GM12878 (cell line): ENCODE data around the gene ZFP62. TPM values are rescaled to one million over a fixed set of nuclear protein-coding genes. Genes with fewer than 3 reads are reported as not detected.

ENCODE experiments used
- ATAC-seq: fragments of 200-7000 bp; cut with Tn5 transposase; 3 replicates; pipeline ENCODE4 v1.9.1; 2020; ENCODE audit warnings: mild to moderate bottlenecking, moderate library complexity
- BruUV-seq: library from RNA; stranded (reverse); fragments of 400-500 nt; replicated peaks from 2 replicates; lab custom pipeline; 2021; lab: Mats Ljungman, UMichigan
- CTCF ChIA-PET: fragments of 300-600 bp; sonication (Branson Sonifier 250); formaldehyde crosslinking; extraction: SDS; loops from one replicate; lab custom pipeline; 2021; ENCODE audit warnings: inconsistent platforms; lab: Yijun Ruan, JAX
- POLR2A ChIA-PET: fragments of 350-600 bp; formaldehyde crosslinking; extraction: SDS; loops from one replicate; lab custom pipeline; 2021; ENCODE audit warnings: inconsistent platforms; lab: Charles Lee
- RAD21 ChIA-PET: fragments of 300-600 bp; sonication (Branson Sonifier 250); formaldehyde crosslinking; loops from one replicate; lab custom pipeline; 2023; ENCODE audit warnings: antibody characterized with exemption; ENCODE audit not compliant: unreplicated experiment; lab: Charles Lee
- SMC1A ChIA-PET: fragments of 300-600 bp; sonication (Branson Sonifier 250); formaldehyde crosslinking; loops from one replicate; lab custom pipeline; 2023; ENCODE audit not compliant: unreplicated experiment, uncharacterized antibody; lab: Charles Lee
- DNase-seq: peaks from one replicate; pipeline ENCODE4 v3.0.0-alpha.2; 2011; ENCODE audit warnings: low read depth, low spot score
- FAIRE-seq: peaks from 3 replicates; lab custom pipeline; 2011; peaks lifted over from hg19 to GRCh38; lab: Jason Lieb, UNC
- H2AFZ ChIP-seq: 2 replicates; pipeline ENCODE4 v1.6.0; 2011; ENCODE audit warnings: low read depth, low read length, control low read depth; ENCODE audit not compliant: control insufficient read depth
- H3K27ac ChIP-seq: 2 replicates; pipeline ENCODE4 v1.5.1; 2011; ENCODE audit warnings: control low read depth; ENCODE audit not compliant: control insufficient read depth, insufficient read depth
- H3K27me3 ChIP-seq, 2 experiments: replicated peaks in 1 of 2; 2 replicates each; pipeline versions ENCODE4 v1.6.0 to v1.6.1; 2011; ENCODE audit warnings: low read length in 1 of 2; ENCODE audit not compliant: control insufficient read depth in 2 of 2, insufficient read depth in 2 of 2
- H3K36me3 ChIP-seq, 2 experiments: 2 replicates each; pipeline ENCODE4 v1.5.1; 2011; ENCODE audit warnings: low read length in 1 of 2; ENCODE audit not compliant: control insufficient read depth in 2 of 2, insufficient read depth in 2 of 2
- H3K4me1 ChIP-seq: 2 replicates; pipeline ENCODE4 v1.6.1; 2011; ENCODE audit warnings: mild to moderate bottlenecking, low read length, moderate library complexity, mixed read lengths; ENCODE audit not compliant: control insufficient read depth, insufficient read depth
- H3K4me2 ChIP-seq: 2 replicates; pipeline ENCODE4 v1.6.0; 2011; ENCODE audit warnings: control low read depth; ENCODE audit not compliant: control insufficient read depth, insufficient read depth
- H3K4me3 ChIP-seq: fragments of 200-600 bp; sonication (generic); 2 replicates; pipeline ENCODE4 v1.5.1; 2016
- H3K79me2 ChIP-seq: 2 replicates; pipeline ENCODE4 v1.6.0; 2011; ENCODE audit warnings: low read length; ENCODE audit not compliant: control insufficient read depth, insufficient read depth
- H3K9ac ChIP-seq: 2 replicates; pipeline ENCODE4 v1.8.0; 2011; ENCODE audit warnings: low read length, control low read depth, mixed read lengths; ENCODE audit not compliant: control insufficient read depth, insufficient read depth
- H3K9me3 ChIP-seq: replicated peaks from 3 replicates; pipeline ENCODE4 v1.5.1; 2011; ENCODE audit warnings: mild to moderate bottlenecking, low read length; ENCODE audit not compliant: control insufficient read depth, insufficient read depth
- H4K20me1 ChIP-seq: 2 replicates; pipeline ENCODE4 v1.6.0; 2011; ENCODE audit not compliant: control insufficient read depth, insufficient read depth
- ASH2L ChIP-seq: fragments of 300-600, 200-600 bp; sonication (generic); IDR thresholded peaks from 2 replicates; pipeline ENCODE4 v1.6.1; 2017; ENCODE audit warnings: low read depth, mild to moderate bottlenecking, borderline replicate concordance
- CBX3 ChIP-seq: fragments of 200-600 bp; sonication (generic); IDR thresholded peaks from 2 replicates; pipeline ENCODE4 v1.6.1; 2016; ENCODE audit warnings: low read depth, borderline replicate concordance
- DPF2 ChIP-seq: fragments of 450-650 bp; IDR thresholded peaks from 2 replicates; pipeline ENCODE4 v1.6.1; 2017; ENCODE audit warnings: mild to moderate bottlenecking
- EP300 ChIP-seq, 2 experiments: fragments of 150-350 bp in 1 of 2; IDR thresholded peaks; 2 replicates each; pipeline ENCODE4 v1.6.1; 2011 to 2012; ENCODE audit warnings: low read depth in 2 of 2, low read length in 2 of 2, borderline replicate concordance in 1 of 2, improper control_type of control experiment in 1 of 2, inconsistent platforms in 1 of 2; ENCODE audit not compliant: control insufficient read depth in 1 of 2
- GATAD2B ChIP-seq: fragments of 450-650 bp; conservative IDR thresholded peaks from 2 replicates; pipeline ENCODE4 v1.6.1; 2017; ENCODE audit warnings: low read depth, mild to moderate bottlenecking, moderate library complexity
- HDAC2 ChIP-seq: fragments of 200-600 bp; sonication (generic); IDR thresholded peaks from 2 replicates; pipeline ENCODE4 v1.6.1; 2017
- IKZF1 ChIP-seq: fragments of 450-650 bp; conservative IDR thresholded peaks from 2 replicates; pipeline ENCODE4 v1.6.1; 2017; ENCODE audit warnings: antibody characterized with exemption, mild to moderate bottlenecking
- IKZF2 ChIP-seq, 2 experiments: fragments of 450-650 bp; IDR thresholded peaks; 2 replicates each; pipeline ENCODE4 v1.6.1; 2017; ENCODE audit warnings: mild to moderate bottlenecking in 2 of 2, moderate library complexity in 2 of 2
- IRF4 ChIP-seq: IDR thresholded peaks from 2 replicates; pipeline ENCODE4 v1.6.1; 2011; ENCODE audit warnings: low read depth, low read length
- NBN ChIP-seq: fragments of 450-650 bp; IDR thresholded peaks from 2 replicates; pipeline ENCODE4 v1.6.1; 2016
- NFYA ChIP-seq: IDR thresholded peaks from 2 replicates; pipeline ENCODE4 v1.6.1; 2011; ENCODE audit warnings: low read depth, mild to moderate bottlenecking, low read length, improper control_type of control experiment, borderline replicate concordance
- NR2F1 ChIP-seq: fragments of 450-650 bp; conservative IDR thresholded peaks from 2 replicates; pipeline ENCODE4 v1.6.1; 2017; ENCODE audit warnings: mild to moderate bottlenecking
- SMARCA5 ChIP-seq: fragments of 450-650 bp; IDR thresholded peaks from 2 replicates; pipeline ENCODE4 v1.6.1; 2017; ENCODE audit warnings: mild to moderate bottlenecking
- ZNF384 ChIP-seq: IDR thresholded peaks from 2 replicates; pipeline ENCODE4 v1.6.1; 2012; ENCODE audit warnings: low read depth, mild to moderate bottlenecking, low read length, improper control_type of control experiment, borderline replicate concordance
- WGBS: methylation state at CpG from one replicate; pipeline ENCODE4 v1.1.6; 2016; ENCODE audit warnings: low lambda C conversion rate; ENCODE audit not compliant: insufficient replicate concordance, insufficient coverage; ENCODE audit errors: missing lambda C conversion rate; 5-methylcytosine and 5-hydroxymethylcytosine counted together
- in situ Hi-C: fragments of 300-500 bp; cut with MboI; formaldehyde crosslinking; loops from 9 replicates; pipeline ENCODE4 v1.14.3; 2018; ENCODE audit warnings: mixed read lengths
- intact Hi-C: fragments of 100-400 bp; cut with micrococcal nuclease; formaldehyde crosslinking; loops from one replicate; pipeline ENCODE4 v1.14.2; 2022; ENCODE audit not compliant: unreplicated experiment
- polyA plus RNA-seq, 11 experiments: library from polyadenylated mRNA; depleted of rRNA in 4 of 11; unstranded in 6 of 11; stranded (reverse) in 5 of 11; fragments of >200 nt; fragmentation: Nextera tagmentation in 4 of 11; fragmentation: Illumina TruSeq in 1 of 11; extraction: Ambion mirVana in 4 of 11; extraction: Trizol in 1 of 11; gene quantifications; 1 replicate in 1 of 11; 2 replicates in 10 of 11; pipeline versions ENCODE4 v1.2.1 to v1.2.3, GENCODE V29; 2011 to 2016; ENCODE audit warnings: inconsistent platforms in 2 of 11, missing spikeins in 2 of 11, low read depth in 1 of 11
- total RNA-seq, 4 experiments: library from RNA; depleted of rRNA in 3 of 4; stranded (reverse); fragments of >200 nt in 3 of 4; fragmentation: Illumina TruSeq in 1 of 4; extraction: Trizol in 1 of 4; gene quantifications; 2 replicates each; pipeline versions ENCODE4 v1.2.1 to v1.2.3, GENCODE V29; 2013 to 2021
- TF ChIP-seq, protein P1 (sequence below): fragments of 450-650 bp; conservative IDR thresholded peaks from 2 replicates; pipeline ENCODE4 v1.6.1; 2017; ENCODE audit warnings: mild to moderate bottlenecking, moderate library complexity
- TF ChIP-seq, protein P2 (sequence below): fragments of 150-350 bp; IDR thresholded peaks from 2 replicates; pipeline ENCODE4 v1.6.1; 2014; ENCODE audit warnings: mild to moderate bottlenecking, low read depth, low read length
- TF ChIP-seq, protein P3 (sequence below): fragments of 450-650 bp; IDR thresholded peaks from 2 replicates; pipeline ENCODE4 v1.6.1; 2017; ENCODE audit warnings: borderline replicate concordance
- TF ChIP-seq, protein P4 (sequence below): IDR thresholded peaks from 2 replicates; pipeline ENCODE4 v1.6.1; 2012; ENCODE audit warnings: low read depth, low read length, improper control_type of control experiment

Gene ZFP62
- total and polyA plus RNA-seq, 10 of the 15 experiments (the other 5 are each of a cell fraction or from before 2014, with no cell fraction given), result 9.2 to 39.7 (median 21.1) TPM

DNA sequence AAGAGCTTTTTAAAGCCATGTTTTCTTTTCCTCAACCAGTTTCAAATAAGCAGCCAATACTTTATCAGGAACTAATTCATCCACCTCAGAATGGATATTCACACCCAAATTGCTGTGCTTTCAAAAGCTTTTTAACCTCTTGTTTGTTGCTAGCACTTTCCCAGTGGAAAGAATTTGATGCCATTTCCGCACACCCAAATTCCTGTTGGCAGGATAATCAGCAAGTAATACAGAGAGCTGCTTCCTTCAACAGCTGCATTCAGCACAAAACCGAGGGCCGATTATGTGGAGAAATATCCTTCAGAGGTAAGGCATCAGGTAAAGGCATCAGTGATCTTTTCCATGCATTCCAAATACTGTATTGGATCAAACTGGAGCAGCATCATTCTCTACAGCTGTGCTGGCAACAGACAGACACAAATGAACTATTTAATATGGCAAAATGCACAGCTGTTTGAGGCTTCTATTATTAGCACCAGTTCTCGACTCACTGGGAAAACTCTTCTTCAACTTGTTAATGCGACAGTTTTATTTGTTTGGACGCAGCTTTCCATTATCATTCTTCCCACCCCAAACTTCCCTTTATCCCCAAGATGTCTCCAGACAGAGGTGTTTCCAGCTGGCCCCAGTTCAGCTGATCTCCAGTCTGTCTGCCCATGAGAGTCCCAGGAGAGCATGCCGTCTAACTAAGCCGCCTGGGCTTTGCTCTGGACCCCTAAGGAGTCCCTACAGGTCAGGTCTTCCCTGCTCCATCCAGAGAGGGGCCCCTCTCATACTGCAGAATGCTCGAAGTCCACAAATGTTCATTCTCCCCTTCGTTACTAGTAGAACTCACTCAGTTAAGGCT is 36.2 kb downstream of the ZFP62 start:
- TF ChIP-seq ASH2L (no peak), NFYA (no peak), IRF4 (no peak), HDAC2 (no peak), NR2F1 (no peak), GATAD2B (no peak), NBN (no peak), DPF2 (no peak), IKZF2 (IDR thresholded peaks at IDR 0.05) (no peak), CBX3 (no peak), EP300 (IDR thresholded peaks at IDR 0.05; ENCODE audit: borderline replicate concordance in 1 of 2, control insufficient read depth in 1 of 2, low read depth in 2 of 2, low read length in 2 of 2) (no peak), ZNF384 (no peak), IKZF1 (no peak), SMARCA5 (no peak)
- TF ChIP-seq, protein P1, sequence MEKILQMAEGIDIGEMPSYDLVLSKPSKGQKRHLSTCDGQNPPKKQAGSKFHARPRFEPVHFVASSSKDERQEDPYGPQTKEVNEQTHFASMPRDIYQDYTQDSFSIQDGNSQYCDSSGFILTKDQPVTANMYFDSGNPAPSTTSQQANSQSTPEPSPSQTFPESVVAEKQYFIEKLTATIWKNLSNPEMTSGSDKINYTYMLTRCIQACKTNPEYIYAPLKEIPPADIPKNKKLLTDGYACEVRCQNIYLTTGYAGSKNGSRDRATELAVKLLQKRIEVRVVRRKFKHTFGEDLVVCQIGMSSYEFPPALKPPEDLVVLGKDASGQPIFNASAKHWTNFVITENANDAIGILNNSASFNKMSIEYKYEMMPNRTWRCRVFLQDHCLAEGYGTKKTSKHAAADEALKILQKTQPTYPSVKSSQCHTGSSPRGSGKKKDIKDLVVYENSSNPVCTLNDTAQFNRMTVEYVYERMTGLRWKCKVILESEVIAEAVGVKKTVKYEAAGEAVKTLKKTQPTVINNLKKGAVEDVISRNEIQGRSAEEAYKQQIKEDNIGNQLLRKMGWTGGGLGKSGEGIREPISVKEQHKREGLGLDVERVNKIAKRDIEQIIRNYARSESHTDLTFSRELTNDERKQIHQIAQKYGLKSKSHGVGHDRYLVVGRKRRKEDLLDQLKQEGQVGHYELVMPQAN, result no peak
- TF ChIP-seq, protein P2, sequence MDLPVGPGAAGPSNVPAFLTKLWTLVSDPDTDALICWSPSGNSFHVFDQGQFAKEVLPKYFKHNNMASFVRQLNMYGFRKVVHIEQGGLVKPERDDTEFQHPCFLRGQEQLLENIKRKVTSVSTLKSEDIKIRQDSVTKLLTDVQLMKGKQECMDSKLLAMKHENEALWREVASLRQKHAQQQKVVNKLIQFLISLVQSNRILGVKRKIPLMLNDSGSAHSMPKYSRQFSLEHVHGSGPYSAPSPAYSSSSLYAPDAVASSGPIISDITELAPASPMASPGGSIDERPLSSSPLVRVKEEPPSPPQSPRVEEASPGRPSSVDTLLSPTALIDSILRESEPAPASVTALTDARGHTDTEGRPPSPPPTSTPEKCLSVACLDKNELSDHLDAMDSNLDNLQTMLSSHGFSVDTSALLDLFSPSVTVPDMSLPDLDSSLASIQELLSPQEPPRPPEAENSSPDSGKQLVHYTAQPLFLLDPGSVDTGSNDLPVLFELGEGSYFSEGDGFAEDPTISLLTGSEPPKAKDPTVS, result no peak
- TF ChIP-seq, protein P3, sequence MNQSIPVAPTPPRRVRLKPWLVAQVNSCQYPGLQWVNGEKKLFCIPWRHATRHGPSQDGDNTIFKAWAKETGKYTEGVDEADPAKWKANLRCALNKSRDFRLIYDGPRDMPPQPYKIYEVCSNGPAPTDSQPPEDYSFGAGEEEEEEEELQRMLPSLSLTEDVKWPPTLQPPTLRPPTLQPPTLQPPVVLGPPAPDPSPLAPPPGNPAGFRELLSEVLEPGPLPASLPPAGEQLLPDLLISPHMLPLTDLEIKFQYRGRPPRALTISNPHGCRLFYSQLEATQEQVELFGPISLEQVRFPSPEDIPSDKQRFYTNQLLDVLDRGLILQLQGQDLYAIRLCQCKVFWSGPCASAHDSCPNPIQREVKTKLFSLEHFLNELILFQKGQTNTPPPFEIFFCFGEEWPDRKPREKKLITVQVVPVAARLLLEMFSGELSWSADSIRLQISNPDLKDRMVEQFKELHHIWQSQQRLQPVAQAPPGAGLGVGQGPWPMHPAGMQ, result no peak
- TF ChIP-seq, protein P4, sequence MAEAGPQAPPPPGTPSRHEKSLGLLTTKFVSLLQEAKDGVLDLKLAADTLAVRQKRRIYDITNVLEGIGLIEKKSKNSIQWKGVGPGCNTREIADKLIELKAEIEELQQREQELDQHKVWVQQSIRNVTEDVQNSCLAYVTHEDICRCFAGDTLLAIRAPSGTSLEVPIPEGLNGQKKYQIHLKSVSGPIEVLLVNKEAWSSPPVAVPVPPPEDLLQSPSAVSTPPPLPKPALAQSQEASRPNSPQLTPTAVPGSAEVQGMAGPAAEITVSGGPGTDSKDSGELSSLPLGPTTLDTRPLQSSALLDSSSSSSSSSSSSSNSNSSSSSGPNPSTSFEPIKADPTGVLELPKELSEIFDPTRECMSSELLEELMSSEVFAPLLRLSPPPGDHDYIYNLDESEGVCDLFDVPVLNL, result no peak
- FAIRE-seq (no peak), ATAC-seq (no peak), DNase-seq (no peak)
- no peak overlapping the region for H3K4me2 ChIP-seq
- no peak overlapping the region for H3K27ac ChIP-seq
- ChIA-PET POLR2A (interaction anchor here (0.9 to 1.5 kb wide), 2 partner anchors 9 to 24 kb away, joined by 3 read pairs; no protein-coding TSS in a partner anchor), CTCF (interaction anchor here (1.4 kb wide), 1 partner anchor 264 kb away, joined by 4 read pairs; no protein-coding TSS in a partner anchor), SMC1A (interaction anchor here (3.0 to 4.0 kb wide), 2 partner anchors 8 to 12 kb away, joined by 14 read pairs; no protein-coding TSS in a partner anchor), RAD21 (interaction anchor here (1.1 to 1.2 kb wide), 2 partner anchors 18 to 43 kb away, joined by 3 read pairs; no protein-coding TSS in a partner anchor)
- no peaks in the 10 kb centered on the region for H3K36me3 ChIP-seq
- peaks cover 17% of the 10 kb centered on the region for H3K4me1 ChIP-seq
- intact Hi-C loops, result no loop called here
- no peaks in the 10 kb centered on the region for H4K20me1 ChIP-seq
- in situ Hi-C loops, result loop anchor here (25.0 kb wide), 1 partner anchor 1013 kb away; the partner anchor contains the start of genes MGAT4B and SQSTM1
- H3K27me3 ChIP-seq, result no peaks in the 10 kb centered on the region
- H3K9ac ChIP-seq, result no peak overlapping the region
- H3K4me3 ChIP-seq, result no peak overlapping the region
- no peaks in the 10 kb centered on the region; the same call in 1 of the 3 replicates for H3K9me3 ChIP-seq
- WGBS, result 74% methylated on average over 10 of the region's 10 CpGs
- peaks cover 4% of the 10 kb centered on the region for H3K79me2 ChIP-seq
- BruUV-seq, result no TSS peak
- no peak overlapping the region for H2AFZ ChIP-seq
